Activated CD4-positive, alpha-beta T cell treated with anti-CD3 and anti-CD28 coated beads, Interleukin-2, Interleukin-6, amounts not matched to agents 100 ng/mL and 50 ng/mL, durations not matched to agents 16 hours and 8 hours (primary cell): ENCODE measurements around the gene AP1G2.
"Not testable (repeated sequence)": the region's sequence is repeated elsewhere in the genome, so short reads cannot be mapped to it uniquely, and the experiment has no call there.

Experiments used
- DNase-seq: peaks from one replicate; pipeline ENCODE4 v3.0.0-alpha.2; 2020

The AP1G2 gene

DNA sequence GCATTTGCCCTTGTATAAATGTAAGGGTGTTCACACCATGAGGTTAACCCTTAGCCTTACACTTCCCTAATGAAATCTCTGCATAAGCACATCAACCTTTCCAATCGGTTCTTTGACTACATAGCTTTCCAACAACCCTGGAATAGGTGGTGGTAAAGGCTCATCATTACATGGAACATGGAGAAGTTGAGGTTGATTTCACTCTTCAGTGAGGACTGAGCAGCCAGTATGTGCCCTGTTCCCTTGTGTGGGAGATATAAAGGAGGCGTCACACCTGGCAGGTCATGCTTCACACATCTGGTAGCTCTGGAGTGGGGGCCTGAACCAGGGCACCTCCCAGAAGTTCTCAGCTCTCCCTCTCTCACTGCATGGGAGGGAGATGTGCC is 32.7 kb upstream of the AP1G2 start:
- no peak for DNase-seq

DNA sequence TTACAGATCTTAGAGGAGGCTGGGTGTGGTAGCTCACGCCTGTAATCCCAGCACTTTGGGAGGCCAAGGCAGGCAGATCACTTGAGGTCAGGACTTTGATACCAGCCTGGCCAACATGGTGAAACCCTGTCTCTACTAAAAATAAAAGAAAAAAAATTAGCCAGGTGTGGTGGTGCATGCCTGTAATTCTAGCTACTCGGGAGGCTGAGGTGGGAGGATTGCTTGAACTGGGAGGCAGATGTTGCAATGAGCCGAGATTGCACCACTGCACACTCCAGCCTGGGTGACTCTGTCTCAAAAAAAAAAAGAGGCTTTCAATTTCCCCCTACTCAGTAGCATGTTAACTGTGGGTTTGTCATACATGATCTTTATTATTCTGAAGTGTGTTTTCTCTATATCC is 26.6 kb upstream of the AP1G2 start:
- DNase-seq: not testable (repeated sequence)

DNA sequence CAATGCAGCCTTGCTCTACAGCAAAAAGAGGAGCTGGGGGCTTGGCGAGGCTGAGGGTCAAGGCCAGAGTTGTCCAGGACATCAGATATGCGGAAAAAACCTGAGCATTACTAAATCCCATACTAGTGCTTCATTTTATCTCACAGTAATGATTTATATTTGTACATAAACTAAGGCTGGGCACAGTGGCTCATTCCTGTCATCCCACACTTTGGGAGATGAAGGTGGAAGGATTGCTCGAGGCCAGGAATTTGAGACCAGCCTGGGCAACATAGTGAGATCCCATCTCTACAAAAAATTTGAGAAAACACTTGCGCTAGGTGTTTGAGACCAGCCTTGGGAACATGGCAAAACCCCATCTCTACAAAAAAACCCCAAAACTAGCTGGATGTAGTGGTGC is 22.6 kb upstream of the AP1G2 start:
- no peak for DNase-seq

DNA sequence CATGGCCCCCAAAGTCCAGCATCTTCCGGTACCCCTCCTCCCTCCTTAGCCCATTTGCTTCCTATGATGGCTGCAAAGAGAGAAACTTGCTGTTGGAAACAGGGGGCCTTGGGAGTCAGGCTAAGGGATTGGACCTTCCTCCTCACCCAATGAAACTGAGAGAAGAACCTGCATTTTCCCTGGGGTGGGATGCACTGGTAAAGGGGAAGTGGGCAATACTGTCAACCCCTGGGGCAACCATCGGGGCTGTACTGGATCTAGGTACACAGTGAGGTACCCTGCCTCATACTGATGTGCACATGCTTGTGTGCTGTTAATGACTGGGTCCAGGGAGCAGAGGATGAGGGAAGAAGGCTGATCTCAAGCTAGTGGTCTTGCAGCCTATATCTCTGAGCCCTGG is 22.0 kb upstream of the AP1G2 start:
- DNase-seq: no peak

DNA sequence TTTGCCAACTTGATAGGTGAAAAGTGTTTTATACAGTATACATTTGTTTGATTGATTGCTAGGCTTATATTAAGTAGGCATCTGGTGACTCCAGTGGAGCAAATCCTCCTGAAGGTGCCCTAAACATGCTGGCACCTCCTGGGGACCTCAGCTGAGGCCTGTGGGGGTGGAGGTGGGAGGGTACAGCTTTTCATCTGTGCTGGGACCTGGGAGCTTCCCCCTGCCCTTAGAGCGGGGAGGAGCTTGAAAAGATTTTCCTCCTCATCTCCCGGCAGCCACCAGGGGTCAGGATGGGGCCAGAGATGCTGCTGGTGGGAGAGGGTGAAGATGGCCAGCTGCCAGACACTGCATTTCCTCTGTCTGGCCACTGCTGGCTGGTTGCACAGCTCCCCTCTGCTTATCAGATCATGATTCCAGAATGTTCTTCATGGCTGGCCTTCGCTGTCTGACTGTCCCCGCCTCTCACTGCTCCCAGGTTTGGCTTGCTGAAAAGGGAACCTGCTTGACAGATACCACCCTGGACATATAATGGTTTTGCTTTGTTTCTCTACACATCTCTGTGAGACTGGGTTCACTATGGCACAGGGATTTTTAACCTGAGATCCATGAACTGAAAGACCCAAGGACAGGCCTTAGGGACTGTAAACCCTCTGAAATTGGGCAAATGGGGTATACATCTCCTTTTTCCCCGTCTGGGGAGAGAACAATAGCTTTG is 21.4 kb upstream of the AP1G2 start:
- DNase-seq: peak; percentile 82

DNA sequence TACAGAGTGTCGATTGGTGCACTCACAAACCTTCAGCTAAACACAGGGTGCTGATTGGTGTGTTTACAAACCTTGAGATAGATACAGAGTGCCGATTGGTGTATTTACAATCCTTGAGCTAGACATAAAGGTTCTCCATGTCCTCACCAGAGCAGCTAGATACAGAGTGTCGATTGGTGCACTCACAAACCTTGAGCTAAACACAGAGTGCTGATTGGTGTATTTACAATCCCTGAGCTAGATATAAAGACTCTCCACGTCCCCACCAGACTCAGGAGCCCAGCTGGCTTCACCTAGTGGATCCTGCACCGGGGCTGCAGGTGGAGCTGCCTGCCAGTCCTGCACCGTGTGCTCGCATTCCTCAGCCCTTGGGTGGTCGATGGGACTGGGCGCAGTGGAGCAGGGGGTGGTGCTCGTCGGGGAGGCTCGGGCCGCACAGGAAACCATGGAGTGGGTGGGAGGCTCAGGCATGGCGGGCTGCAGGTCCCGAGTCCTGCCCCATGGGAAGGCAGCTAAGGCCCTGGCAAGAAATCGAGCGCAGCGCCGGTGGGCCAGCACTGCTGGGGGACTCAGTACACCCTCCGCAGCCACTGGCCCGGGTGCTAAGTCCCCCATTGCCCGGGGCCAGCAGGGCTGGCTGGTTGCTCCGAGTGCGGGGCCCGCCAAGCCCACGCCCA is 17.1 kb upstream of the AP1G2 start:
- DNase-seq: not testable (repeated sequence)

DNA sequence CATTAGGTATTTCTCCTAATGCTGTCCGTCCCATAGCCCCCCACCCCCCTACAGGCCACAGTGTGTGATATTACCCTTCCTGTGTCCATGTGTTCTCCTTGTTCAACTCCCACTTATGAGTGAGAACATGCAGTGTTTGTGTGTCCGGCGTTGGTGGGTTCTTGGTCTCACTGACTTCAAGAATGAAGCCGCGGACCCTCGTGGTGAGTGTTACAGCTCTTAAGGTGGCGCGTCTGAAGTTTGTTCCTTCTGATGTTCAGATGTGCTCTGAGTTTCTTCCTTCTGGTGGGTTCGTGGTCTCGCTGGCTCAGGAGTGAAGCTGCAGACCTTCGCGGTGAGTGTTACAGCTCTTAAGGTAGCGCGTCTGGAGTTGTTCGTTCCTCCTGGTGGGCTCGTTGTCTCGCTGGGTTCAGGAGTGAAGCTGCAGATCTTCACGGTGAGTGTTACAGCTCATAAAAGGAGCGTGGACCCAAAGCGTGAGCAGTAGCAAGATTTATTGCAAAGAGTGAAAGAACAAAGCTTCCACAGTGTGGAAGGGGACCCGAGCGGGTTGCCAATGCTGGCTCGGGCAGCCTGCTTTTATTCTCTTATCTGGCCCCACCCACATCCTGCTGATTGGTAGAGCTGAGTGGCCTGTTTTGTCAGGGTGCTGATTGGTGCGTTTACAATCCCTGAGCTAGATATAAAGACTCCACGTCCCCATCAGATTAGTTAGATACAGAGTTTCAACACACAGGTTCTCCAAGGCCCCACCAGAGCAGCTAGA is 16.4 kb upstream of the AP1G2 start:
- DNase-seq: not testable (repeated sequence)

DNA sequence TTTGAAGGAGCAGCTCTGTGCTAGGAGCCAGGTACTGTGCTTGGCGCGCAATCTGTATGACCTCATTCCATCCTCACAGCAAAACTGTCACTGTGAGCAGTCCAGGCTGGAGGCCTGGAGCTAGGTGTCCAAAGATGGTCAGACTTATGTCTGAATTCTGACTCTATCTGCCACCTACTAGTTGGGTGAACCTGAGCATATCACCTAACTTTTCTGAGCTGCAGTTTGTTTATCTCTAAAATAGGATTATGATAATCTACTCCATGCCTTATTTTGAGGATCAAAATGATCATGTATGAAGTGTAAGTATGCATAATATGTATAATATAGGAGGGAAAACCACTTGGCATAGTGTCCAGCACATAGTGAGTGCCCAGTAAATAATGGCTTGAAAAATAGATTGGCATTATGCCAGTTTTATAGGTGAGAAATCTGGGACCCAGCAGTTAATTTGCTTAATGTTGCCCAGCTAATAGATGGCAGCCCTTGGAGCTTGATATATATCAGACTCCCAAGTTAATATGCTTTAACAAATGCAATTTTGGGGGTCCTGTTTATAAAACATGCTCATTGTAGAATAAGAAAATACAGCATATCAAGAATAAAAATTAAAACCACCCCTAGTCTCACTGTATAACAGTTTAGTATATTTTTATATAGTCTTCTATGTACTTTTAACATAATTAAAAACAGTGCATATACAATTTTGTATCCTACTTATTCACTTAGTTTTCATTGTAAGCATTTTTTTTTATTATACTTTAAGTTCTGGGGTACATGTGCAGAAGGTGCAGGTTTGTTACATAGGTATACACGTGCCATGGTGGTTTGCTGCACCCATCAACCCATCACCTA is 15.5 kb upstream of the AP1G2 start:
- no peak for DNase-seq

DNA sequence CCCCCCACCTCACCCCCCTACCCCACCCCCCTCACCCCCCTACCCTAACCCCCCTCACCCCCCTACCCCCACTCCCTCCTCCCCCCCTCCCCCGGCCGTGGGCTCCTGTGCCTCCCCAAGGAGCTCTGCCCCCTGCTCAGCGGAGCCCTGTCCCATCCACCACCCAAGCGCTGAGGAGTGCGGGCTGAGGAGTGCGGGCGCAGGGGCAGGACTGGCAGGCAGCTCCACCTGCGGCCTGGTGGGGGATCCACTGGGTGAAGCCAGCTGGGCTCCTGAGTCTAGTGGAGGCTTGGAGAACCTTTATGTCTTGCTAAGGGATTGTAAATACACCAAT is 13.3 kb upstream of the AP1G2 start:
- DNase-seq: no peak

DNA sequence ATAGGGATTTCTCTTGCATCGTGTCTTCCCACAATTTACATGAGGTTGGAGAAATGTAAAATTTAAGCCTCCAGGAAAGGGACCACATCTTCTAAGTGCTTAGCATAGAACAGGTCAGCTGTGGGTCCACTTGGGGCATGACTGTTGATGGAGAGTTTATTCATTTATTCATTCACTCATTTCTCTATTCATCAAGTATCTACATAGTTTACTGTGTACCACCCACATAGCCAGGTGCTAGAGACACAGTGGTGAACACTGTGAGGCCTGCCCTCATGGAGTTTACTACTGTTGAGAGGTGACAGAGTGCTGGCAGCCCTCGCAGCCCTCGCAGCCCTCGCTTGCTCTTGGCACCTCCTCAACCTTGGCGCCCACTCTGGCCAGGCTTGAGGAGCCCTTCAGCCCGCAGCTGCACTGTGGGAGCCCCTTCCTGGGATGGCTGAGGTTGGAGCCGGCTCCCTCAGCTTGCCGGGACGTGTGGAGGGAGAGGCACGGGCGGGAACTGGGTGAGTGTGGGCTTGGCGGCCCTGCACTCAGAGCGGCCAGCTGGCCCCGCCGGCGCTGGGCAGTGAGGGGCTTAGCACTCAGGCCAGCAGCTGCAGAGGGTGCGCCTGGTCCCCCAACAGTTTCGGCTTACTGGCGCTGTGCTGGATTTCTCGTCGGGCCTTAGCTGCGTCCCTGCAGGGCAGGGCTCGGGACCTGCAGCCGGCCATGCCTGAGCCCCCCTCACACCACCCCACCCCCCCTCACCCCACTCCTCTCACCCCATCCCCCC is 12.7 kb upstream of the AP1G2 start:
- DNase-seq: no peak

DNA sequence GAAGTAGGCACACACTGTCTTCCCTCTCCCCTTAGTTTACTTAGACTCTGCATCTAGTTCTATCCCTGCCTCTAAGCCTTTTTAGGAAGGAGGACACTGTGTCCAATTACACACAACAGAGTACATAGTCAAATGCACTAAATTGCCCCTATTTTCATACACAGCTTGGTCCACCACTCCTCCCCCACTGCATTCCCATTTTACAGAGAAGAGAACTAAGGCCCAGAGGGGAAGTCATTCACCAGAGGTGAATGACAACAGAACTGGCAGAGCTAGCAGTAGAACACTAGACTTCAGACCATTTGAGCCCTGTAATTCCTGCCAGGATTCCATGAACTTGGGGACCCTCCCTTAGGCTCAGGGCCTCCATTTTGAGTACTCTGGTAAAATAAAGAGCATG is 12.1 kb upstream of the AP1G2 start:
- DNase-seq: no peak

DNA sequence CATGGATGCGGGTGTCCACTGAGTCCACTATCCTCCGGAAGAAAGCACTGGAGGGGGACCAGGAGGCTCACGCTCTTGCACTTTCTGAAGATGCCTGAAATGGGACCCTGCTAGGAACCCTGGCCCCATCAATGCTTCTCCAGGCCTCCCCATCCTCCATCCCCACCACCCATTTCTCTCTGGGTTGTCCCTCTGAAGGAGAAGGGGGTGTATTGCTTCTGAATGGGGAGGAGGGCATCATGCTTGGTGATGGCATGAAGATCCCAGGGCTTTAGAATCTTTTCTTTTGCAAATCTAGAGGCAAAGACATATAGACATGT is 11.7 kb upstream of the AP1G2 start:
- DNase-seq: no peak

DNA sequence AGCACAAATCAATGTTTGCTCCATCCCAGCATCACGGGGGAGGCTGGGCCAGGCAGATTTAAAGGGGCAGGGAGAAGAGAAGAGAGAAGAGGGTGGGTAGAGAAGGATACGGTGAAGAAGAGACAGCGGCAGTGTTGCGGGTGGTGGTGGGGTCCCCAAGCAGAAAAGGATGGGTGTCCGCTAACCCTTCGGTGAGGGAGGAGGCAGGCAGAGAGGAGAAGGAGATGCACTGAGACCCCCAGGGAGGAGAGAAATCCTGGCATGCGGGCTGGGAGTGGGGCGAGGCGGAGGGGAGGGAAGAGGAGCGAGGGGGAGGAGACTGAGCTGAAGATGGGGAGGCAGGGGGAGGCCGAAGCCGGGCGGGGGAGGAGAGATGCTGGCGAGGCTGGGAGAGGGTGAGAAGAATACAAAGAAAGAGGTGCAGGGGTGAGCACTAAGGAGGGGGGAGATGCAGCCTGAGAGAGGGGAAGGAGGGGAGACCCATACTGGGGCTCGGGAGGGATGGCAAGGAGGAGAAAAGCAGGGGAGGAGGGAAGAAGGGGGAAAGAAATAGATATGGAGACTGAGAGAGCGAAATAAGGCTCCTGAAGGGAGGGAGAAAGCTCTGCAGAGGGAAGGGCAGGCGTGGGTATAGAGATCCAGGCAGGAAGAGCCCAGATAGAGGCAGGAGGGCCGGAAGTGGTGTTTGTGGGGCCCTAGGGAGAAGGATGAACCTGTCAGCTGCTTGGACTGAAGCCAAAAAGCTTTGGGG is 11.1 kb upstream of the AP1G2 start, which contains the start of gene JPH4:
Gene JPH4 (minus strand): TSS at position 231 of the 751 bp plus-strand sequence. CDS start 1,337 bp downstream, outside the sequence.
- no peak for DNase-seq

DNA sequence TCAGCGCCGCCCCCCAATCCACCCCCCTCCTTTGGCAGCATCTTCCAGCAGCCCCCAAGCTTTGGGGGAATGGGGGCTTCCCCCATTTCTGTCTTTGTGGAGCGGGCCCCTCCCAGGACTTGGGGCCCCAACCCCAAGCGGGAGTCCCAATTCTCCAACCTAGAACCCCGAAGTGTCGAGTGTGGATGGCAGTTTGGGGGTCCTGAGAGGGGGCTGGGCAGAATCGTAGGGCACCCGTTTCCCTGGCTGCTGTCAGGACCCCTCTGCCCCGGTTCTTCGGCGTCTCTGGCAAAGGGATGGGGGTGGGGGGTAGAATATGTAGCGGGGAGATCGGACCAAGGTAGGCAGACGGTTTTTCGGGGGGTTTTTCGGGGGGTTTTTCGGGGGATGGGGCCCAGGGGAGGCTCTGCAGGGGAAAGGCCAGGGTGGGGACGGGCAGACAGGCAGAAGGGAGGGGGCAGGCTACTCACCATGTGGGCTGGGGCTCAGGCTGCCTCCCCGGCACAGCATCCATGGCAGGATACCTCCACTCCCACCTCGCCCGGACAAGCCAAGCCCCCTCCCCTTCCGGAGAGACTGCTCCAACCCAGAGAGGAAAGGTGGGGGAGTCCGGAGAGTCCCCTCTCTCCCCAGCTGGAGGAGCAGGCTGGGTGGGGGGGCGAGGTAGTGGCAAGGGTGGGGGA is 10.3 kb upstream of the AP1G2 start:
- DNase-seq: no peak

DNA sequence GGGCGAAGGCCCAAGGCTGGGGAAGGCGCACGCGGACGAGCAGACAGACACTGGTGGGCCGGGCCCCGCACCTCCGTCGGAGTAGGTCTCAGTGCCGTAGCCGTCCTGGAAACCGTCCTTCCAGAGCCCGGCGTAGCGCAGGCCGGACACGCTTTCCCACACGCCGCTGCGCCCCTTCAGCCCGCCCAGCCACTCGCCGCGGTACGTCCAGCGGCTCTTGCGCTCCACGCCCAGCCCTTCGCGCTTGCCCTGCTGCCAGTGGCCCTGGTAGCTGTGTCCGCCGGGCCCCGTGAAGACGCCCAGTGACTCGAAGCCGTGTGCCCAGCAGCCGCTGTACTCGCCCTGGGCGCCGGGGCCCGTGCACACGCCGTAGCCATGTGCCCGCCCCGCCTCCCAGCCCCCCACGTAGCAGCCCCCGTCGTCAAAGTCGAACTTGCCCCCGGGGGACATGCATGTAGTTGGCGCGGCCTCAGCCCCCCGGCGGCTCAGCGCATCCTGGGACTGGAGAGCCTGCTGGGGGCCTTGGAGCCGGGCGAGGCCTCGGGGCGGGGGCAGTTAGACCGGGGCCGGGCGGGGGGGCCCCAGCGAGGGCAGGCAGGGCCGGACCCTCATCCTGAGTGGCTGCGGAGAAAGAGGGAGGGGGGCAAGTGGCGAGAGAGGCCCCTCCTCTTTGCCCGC is 9.6 kb upstream of the AP1G2 start:
- DNase-seq: no peak

DNA sequence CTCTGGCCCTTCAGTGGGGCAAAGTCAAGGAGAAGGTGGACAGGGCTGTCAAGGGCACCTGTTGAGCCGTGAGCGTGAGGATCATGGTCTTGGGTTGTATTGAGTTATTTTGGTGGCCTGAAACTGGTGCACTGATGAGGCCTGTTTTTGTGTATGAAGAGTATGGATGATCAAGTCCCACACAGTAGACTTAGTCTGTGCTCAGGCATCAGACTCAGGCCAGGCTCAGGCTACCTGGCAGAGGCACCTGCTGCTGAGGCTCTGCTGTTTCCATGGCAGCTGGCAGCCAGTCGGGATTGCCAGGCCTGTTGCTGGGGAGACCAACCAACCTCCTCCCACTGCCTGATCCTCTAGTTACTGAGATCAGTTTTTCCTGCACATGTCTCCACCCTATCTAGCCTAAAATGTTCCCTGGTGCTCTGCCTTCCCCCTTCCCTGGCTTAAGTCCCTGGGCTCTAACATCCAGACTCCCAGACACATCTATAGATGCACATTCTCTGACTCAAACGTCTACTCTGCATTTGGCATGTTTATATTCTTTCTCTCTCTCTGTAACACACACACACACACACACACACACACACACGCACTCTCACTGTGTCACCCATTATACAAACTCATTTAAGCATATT is 5.9 kb upstream of the AP1G2 start:
- DNase-seq: no peak

DNA sequence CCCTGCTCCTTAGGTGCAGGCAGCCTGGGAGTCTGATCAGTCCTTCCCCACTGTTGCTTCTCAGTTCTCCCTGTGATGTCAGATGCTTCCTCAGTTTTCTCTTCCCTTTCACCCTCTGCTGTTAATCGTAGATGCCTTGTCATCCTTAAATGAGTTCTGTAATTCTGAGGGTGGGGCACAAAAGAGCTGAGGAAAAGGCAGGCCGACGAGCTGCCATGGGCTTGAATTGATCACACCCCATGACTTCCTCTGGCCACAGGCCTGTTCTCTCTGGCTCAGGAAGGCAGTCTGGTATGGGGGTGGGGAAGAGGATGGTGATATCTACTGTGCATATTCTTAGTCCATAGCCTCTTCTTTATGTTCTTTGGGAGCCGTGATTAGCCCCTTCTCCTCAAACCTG is 5.2 kb upstream of the AP1G2 start:
- DNase-seq: no peak

DNA sequence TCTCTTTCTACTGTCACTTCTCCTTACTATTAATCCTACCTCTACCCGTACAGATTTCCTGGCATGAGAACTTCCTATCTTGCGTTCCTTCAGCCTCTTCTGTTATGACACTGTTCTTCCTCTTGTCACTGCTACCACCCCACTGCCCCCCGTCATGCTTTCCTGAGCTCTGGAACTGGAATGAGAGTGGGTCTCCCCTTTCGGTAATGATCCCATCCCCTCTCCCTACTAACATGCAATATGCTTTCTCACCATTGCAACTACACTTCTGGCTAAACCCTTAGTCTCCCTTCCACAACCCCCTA is 4.9 kb upstream of the AP1G2 start:
- DNase-seq: no peak

DNA sequence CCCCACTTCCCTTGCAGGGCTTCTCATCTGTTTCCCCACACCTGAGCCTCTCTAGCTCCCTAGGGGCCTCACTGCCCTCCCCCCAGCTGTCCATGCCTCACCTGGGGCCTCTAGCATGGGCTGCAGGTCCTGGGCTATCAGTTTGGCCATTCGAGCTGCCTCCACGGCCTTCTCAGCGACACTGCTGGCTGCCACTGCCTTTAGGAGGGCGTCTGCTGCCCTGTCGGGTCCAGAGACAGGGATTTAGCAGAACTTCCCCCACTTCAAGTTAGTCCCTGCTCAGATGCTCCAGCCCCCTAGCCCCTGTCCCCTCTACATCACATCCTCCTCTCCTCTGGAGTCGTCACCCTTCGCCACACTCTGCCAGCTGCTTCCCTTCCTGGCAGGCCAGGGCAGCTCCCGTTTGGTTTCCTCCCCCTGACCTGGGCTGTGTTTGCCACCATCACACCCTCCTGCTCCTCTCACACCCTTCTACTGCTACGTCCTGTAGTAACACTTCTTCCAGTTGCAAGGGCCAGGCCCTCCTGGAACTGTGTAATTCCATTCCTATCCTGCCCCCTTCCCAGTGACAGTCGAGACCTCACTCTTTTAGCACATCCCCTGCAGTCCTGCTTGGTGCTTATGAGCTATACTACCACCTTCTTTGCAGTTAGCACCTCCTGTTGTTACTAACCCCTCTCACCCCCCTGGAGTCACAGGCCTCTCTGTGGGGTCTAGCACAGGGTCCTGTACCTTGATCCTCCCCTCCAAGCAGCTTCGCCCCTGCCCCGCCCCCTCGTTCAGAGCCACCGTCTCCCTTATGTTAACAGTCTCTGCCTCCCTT is 4.3 kb upstream of the AP1G2 start:
- no peak for DNase-seq
